ENCODE measurements around the gene DMC1. TPM values are rescaled to one million over a fixed set of nuclear protein-coding genes. Genes with fewer than 3 reads are reported as not detected.

The DMC1 gene
- total and polyA plus RNA-seq, 2 donors (not counting 1 experiment from before 2014, with no cell fraction given): 0.54 to 4.0 TPM

GRCh38 chr22:38564669-38565068, 5.3 kb downstream of the DMC1 start:
- Histone ChIP-seq H3K4me1 (ENCODE audit: control insufficient read depth, extremely low read depth, insufficient read depth, low read length) (no peaks in the 10 kb centered on the region), H3K9ac (ENCODE audit: insufficient read depth, low read length) (no peak overlapping the region), H4K20me1 (ENCODE audit: control insufficient read depth, extremely low read depth, insufficient read depth, low read length) (no peaks in the 10 kb centered on the region), H3K27ac (ENCODE audit: insufficient read depth, low read length) (no peak overlapping the region), H3K9me3 (ENCODE audit: control insufficient read depth, insufficient read depth, low read depth, low read length) (no peaks in the 10 kb centered on the region), H3K4me2 (ENCODE audit: extremely low read depth, insufficient read depth, low read length) (no peak overlapping the region), H3K4me3 (replicated peaks in 1 of 4; ENCODE audit: control extremely low read depth in 1 of 4, insufficient read depth in 1 of 4, low read depth in 3 of 4, low read length in 4 of 4) (no peak overlapping the region), H3K27me3 (ENCODE audit: control insufficient read depth, insufficient read depth, low read length) (no peaks in the 10 kb centered on the region), H2AFZ (ENCODE audit: low read length) (no peak overlapping the region), H3K79me2 (ENCODE audit: control insufficient read depth, insufficient read depth, low read length) (no peaks in the 10 kb centered on the region), H3K36me3 (ENCODE audit: control insufficient read depth, insufficient read depth, low read length) (no peaks in the 10 kb centered on the region)
- no peak for DNase-seq (ENCODE audit: low read depth in 2 of 2)
- TF ChIP-seq EZH2 (IDR thresholded peaks at IDR 0.05; ENCODE audit: low read length, missing control alignments) (no peak), CTCF (conservative IDR thresholded peaks at IDR 0.05 in 1 of 2, IDR thresholded peaks at IDR 0.05 in 1 of 2; ENCODE audit: low read depth in 1 of 2, low read length in 2 of 2) (no peak)

GRCh38 chr22:38554281-38554680, 15.7 kb downstream of the DMC1 start:
- no peak overlapping the region for H3K4me2 ChIP-seq (ENCODE audit: extremely low read depth, insufficient read depth, low read length)
- no peaks in the 10 kb centered on the region for H3K79me2 ChIP-seq (ENCODE audit: control insufficient read depth, insufficient read depth, low read length)
- H3K4me1 ChIP-seq (ENCODE audit: control insufficient read depth, extremely low read depth, insufficient read depth, low read length): no peaks in the 10 kb centered on the region
- TF ChIP-seq CTCF (conservative IDR thresholded peaks at IDR 0.05 in 1 of 2, IDR thresholded peaks at IDR 0.05 in 1 of 2; ENCODE audit: low read depth in 1 of 2, low read length in 2 of 2): no peak
- TF ChIP-seq EZH2 (IDR thresholded peaks at IDR 0.05; ENCODE audit: low read length, missing control alignments): no peak
- H3K36me3 ChIP-seq (ENCODE audit: control insufficient read depth, insufficient read depth, low read length): no peaks in the 10 kb centered on the region
- H3K9ac ChIP-seq (ENCODE audit: insufficient read depth, low read length): no peak overlapping the region
- no peak overlapping the region for H3K27ac ChIP-seq (ENCODE audit: insufficient read depth, low read length)
- peak; percentile 6 to 49 for DNase-seq (ENCODE audit: low read depth in 2 of 2)
- no peak overlapping the region for H2AFZ ChIP-seq (ENCODE audit: low read length)
- no peaks in the 10 kb centered on the region for H3K9me3 ChIP-seq (ENCODE audit: control insufficient read depth, insufficient read depth, low read depth, low read length)
- no peaks in the 10 kb centered on the region for H3K27me3 ChIP-seq (ENCODE audit: control insufficient read depth, insufficient read depth, low read length)
- H4K20me1 ChIP-seq (ENCODE audit: control insufficient read depth, extremely low read depth, insufficient read depth, low read length): no peaks in the 10 kb centered on the region
- H3K4me3 ChIP-seq (replicated peaks in 1 of 4; ENCODE audit: control extremely low read depth in 1 of 4, insufficient read depth in 1 of 4, low read depth in 3 of 4, low read length in 4 of 4): no peak overlapping the region

GRCh38 chr22:38549101-38549894, 20.7 kb downstream of the DMC1 start:
- Histone ChIP-seq H3K36me3 (ENCODE audit: control insufficient read depth, insufficient read depth, low read length) (no peaks in the 10 kb centered on the region), H4K20me1 (ENCODE audit: control insufficient read depth, extremely low read depth, insufficient read depth, low read length) (no peaks in the 10 kb centered on the region), H3K4me2 (ENCODE audit: extremely low read depth, insufficient read depth, low read length) (no peak overlapping the region), H3K4me1 (ENCODE audit: control insufficient read depth, extremely low read depth, insufficient read depth, low read length) (no peaks in the 10 kb centered on the region), H3K79me2 (ENCODE audit: control insufficient read depth, insufficient read depth, low read length) (no peaks in the 10 kb centered on the region), H3K4me3 (replicated peaks in 1 of 4; ENCODE audit: control extremely low read depth in 1 of 4, insufficient read depth in 1 of 4, low read depth in 3 of 4, low read length in 4 of 4) (no peak overlapping the region), H3K9me3 (ENCODE audit: control insufficient read depth, insufficient read depth, low read depth, low read length) (no peaks in the 10 kb centered on the region), H3K27me3 (ENCODE audit: control insufficient read depth, insufficient read depth, low read length) (no peaks in the 10 kb centered on the region), H2AFZ (ENCODE audit: low read length) (no peak overlapping the region), H3K9ac (ENCODE audit: insufficient read depth, low read length) (no peak overlapping the region), H3K27ac (ENCODE audit: insufficient read depth, low read length) (no peak overlapping the region)
- no peak for DNase-seq (ENCODE audit: low read depth in 2 of 2)
- TF ChIP-seq EZH2 (IDR thresholded peaks at IDR 0.05; ENCODE audit: low read length, missing control alignments): no peak
- TF ChIP-seq CTCF (conservative IDR thresholded peaks at IDR 0.05 in 1 of 2, IDR thresholded peaks at IDR 0.05 in 1 of 2; ENCODE audit: low read depth in 1 of 2, low read length in 2 of 2): no peak
